Femur (tissue), 1 donor: ENCODE results near the gene KIAA1328.

ENCODE experiments used
- DNase-seq: peaks from one replicate; pipeline ENCODE4 v3.0.0-alpha.2; 2017

KIAA1328 gene

GRCh38 chr18:37258819-37259218 is 429.9 kb downstream of the KIAA1328 start:
- no peak for DNase-seq

GRCh38 chr18:37259711-37260110 is 430.8 kb downstream of the KIAA1328 start:
- no peak for DNase-seq

GRCh38 chr18:37260367-37261093 is 431.6 kb downstream of the KIAA1328 start:
- no peak for DNase-seq

GRCh38 chr18:37261246-37261840 is 432.4 kb downstream of the KIAA1328 start:
- DNase-seq, result no peak

GRCh38 chr18:37261988-37262387 is 433.1 kb downstream of the KIAA1328 start:
- DNase-seq, result no peak

GRCh38 chr18:37264956-37265355 is 436.0 kb downstream of the KIAA1328 start:
- no peak for DNase-seq

GRCh38 chr18:37265382-37265781 is 436.5 kb downstream of the KIAA1328 start:
- DNase-seq, result no peak

GRCh38 chr18:37266290-37266689 is 437.4 kb downstream of the KIAA1328 start:
- no peak for DNase-seq

- DNase-seq, result peak; percentile 68
Measured at GRCh38 chr18:37270038-37270665, 441.2 kb downstream of the KIAA1328 start.

GRCh38 chr18:37270666-37271052 is 441.7 kb downstream of the KIAA1328 start:
- DNase-seq, result no peak

GRCh38 chr18:37272226-37272625 is 443.3 kb downstream of the KIAA1328 start:
- DNase-seq, result no peak

- no peak for DNase-seq
Measured at GRCh38 chr18:37272841-37273240, 443.9 kb downstream of the KIAA1328 start.

GRCh38 chr18:37274309-37275236 is 445.6 kb downstream of the KIAA1328 start:
- no peak for DNase-seq

- no peak for DNase-seq
Measured at GRCh38 chr18:37275237-37275741, 446.4 kb downstream of the KIAA1328 start.

GRCh38 chr18:37276111-37276890 is 447.4 kb downstream of the KIAA1328 start:
- DNase-seq, result no peak

GRCh38 chr18:37277804-37278203 is 448.9 kb downstream of the KIAA1328 start:
- DNase-seq, result no peak
